ENCODE measurements around the gene PTGR1. TPM values are rescaled to one million over a fixed set of nuclear protein-coding genes. Genes with fewer than 3 reads are reported as not detected.

The PTGR1 gene
- total and polyA plus RNA-seq, 12 donors: 30.7 to 170 (median 116) TPM

GRCh38 chr9:111615928-111616327 lies 16.5 kb upstream of the PTGR1 start:
- Histone ChIP-seq H3K27me3 (no peaks in the 10 kb centered on the region), H3K4me3 (no peak overlapping the region), H3K27ac (no peak overlapping the region), H3K9me3 (replicated peaks in 1 of 3) (no peaks in the 10 kb centered on the region), H3K36me3 (replicated peaks in 1 of 2) (no peaks in the 10 kb centered on the region), H3K4me1 (replicated peaks in 1 of 2) (no peaks in the 10 kb centered on the region)
- no peak for DNase-seq
- intact Hi-C loops (cut with DNase I): no loop called here
- TF ChIP-seq POLR2A (IDR thresholded peaks at IDR 0.05): no peak
- no peak for TF ChIP-seq CTCF (IDR thresholded peaks at IDR 0.05)
- 74 to 80% (median 77%) methylated on average over 3 of the region's 3 CpGs for WGBS, 4 donors

- Histone ChIP-seq H3K27me3 (no peaks in the 10 kb centered on the region), H3K4me3 (no peak overlapping the region), H3K36me3 (replicated peaks in 1 of 2) (no peaks in the 10 kb centered on the region), H3K4me1 (replicated peaks in 1 of 2) (no peaks in the 10 kb centered on the region), H3K9me3 (replicated peaks in 1 of 3) (no peaks in the 10 kb centered on the region), H3K27ac (no peak overlapping the region)
- TF ChIP-seq POLR2A (IDR thresholded peaks at IDR 0.05): no peak
- TF ChIP-seq CTCF (IDR thresholded peaks at IDR 0.05): no peak
- intact Hi-C loops (cut with DNase I): no loop called here
- DNase-seq: no peak
- WGBS, 4 donors: 40 to 53% (median 42%) methylated on average over 4 of the region's 4 CpGs
Observed at GRCh38 chr9:111613436-111614040, 14.1 kb upstream of the PTGR1 start.

- no peaks in the 10 kb centered on the region for H3K4me1 ChIP-seq (replicated peaks in 1 of 2)
- WGBS, 4 donors: 84 to 90% (median 85%) methylated on average over 7 of the region's 7 CpGs
- H3K27me3 ChIP-seq: no peaks in the 10 kb centered on the region
- H3K9me3 ChIP-seq (replicated peaks in 1 of 3): no peaks in the 10 kb centered on the region
- intact Hi-C loops (cut with DNase I): no loop called here
- H3K36me3 ChIP-seq (replicated peaks in 1 of 2): no peaks in the 10 kb centered on the region
- no peak for TF ChIP-seq CTCF (IDR thresholded peaks at IDR 0.05)
- no peak for TF ChIP-seq POLR2A (IDR thresholded peaks at IDR 0.05)
- no peak overlapping the region for H3K27ac ChIP-seq
- H3K4me3 ChIP-seq: no peak overlapping the region
- no peak for DNase-seq
Observed at GRCh38 chr9:111610845-111611244, 11.4 kb upstream of the PTGR1 start.

- 66 to 74% (median 71%) methylated on average over 5 of the region's 5 CpGs for WGBS, 4 donors
Observed at GRCh38 chr9:111610149-111610548, 10.7 kb upstream of the PTGR1 start.

More at GRCh38 chr9:111610149-111610548, 10.7 kb upstream of the PTGR1 start:
- Histone ChIP-seq H3K4me3 (no peak overlapping the region), H3K36me3 (replicated peaks in 1 of 2) (no peaks in the 10 kb centered on the region), H3K27me3 (no peaks in the 10 kb centered on the region), H3K4me1 (replicated peaks in 1 of 2) (no peaks in the 10 kb centered on the region), H3K9me3 (replicated peaks in 1 of 3) (no peaks in the 10 kb centered on the region), H3K27ac (no peak overlapping the region)
- intact Hi-C loops (cut with DNase I): no loop called here
- TF ChIP-seq POLR2A (IDR thresholded peaks at IDR 0.05) (no peak), CTCF (IDR thresholded peaks at IDR 0.05) (no peak)
- no peak for DNase-seq

Measured in adrenal gland (tissue), 12 donors.